Activated naive CD4-positive, alpha-beta T cell (primary cell): ENCODE data around the gene FAM98B.
"Not testable (repeated sequence)": the region's sequence is repeated elsewhere in the genome, so short reads cannot be mapped to it uniquely, and the experiment has no call there.

Source experiments
- DNase-seq, 4 experiments: peaks; one replicate each; lab custom pipeline; 2025; lab: John Stamatoyannopoulos, UW

The FAM98B gene

DNA sequence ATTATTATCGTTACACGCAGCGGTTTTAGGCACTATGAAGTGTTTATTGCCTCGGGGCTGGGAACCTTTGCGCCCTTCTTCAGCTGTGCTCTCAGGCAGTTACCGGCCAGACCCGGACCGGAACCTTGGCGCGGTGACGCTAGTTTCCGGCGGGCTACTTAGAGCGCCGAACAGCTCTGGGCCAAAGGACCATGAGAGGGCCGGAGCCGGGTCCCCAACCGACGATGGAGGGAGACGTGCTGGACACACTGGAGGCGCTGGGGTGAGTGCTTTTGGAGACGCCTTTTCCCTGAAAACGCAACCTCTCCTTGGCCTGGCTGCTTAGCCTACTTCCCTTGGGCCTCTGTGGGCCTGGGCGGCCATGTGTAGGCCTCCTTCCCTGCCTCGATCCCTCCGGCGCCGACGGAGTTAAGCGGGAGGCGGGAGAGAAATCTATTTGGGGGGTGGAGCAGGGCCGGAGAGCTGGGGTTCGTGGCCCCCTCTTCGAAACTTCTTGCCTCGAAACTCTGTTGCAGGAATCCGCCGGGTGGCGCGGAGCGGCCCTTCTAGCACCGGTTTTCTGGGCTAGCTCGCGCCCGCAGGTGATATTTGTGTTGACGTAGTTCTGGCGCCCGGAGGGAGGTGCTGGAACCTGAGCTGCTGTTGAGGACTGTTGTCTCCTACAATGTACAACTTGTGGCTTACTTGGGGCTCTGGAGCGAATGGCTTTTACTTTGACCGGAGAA, at the start of gene FAM98B:
TSS of gene FAM98B (plus strand) at position 157 of the 725 bp plus-strand sequence. CDS start at position 192, 35 bp downstream.
- DNase-seq, result peak; percentile 82 to 87 (median 86)

- DNase-seq, result no peak
These were observed 47.5 kb upstream of the FAM98B start for GRCh38 chr15:38406436-38406835.

DNA sequence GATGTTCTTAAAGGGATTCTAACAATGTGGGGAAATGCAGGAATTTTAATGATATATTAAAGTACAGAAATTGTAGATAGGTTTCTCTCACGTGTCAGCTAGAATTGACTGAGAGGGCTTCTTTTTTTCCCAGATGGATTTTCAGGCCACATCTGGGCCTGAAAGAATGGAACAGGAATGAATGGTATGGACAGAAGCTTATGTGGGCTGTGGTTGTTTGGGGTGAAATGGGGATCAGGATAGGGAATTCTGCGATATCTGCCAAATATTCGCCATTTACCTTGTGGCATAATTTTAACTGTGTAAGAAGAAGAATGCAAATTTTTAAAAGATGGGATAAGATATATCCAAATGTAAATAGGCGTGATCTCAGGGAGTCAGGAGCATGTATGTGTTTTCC, 45.4 kb upstream of the FAM98B start:
- no peak for DNase-seq

GRCh38 chr15:38411902-38412301, 42.0 kb upstream of the FAM98B start:
- no peak for DNase-seq

DNA sequence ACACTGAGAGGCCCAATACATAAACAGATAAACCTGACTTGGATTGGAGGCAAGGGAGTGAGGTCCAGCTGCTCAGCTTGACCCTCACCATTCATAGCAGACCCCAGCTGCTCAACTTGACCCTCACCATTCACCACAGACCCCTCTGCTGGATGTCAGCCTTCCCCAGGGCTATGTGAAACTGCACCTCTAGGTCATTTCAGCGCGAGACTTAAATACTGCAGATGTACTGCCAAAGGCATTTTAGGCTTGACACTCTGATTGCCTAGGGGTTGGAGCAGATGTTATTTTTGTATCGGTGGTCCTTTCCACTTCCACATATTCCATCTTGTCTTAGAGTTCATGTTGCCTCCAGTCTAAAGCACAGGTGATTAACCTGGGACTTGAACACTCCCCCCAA, 41.5 kb upstream of the FAM98B start:
- DNase-seq, result no peak

- no peak for DNase-seq
These were observed 39.6 kb upstream of the FAM98B start for GRCh38 chr15:38414357-38414756.

- DNase-seq, result no peak
These were observed 32.7 kb upstream of the FAM98B start for GRCh38 chr15:38421069-38421690.

- no peak for DNase-seq
These were observed 29.8 kb upstream of the FAM98B start for GRCh38 chr15:38424101-38424552.

DNA sequence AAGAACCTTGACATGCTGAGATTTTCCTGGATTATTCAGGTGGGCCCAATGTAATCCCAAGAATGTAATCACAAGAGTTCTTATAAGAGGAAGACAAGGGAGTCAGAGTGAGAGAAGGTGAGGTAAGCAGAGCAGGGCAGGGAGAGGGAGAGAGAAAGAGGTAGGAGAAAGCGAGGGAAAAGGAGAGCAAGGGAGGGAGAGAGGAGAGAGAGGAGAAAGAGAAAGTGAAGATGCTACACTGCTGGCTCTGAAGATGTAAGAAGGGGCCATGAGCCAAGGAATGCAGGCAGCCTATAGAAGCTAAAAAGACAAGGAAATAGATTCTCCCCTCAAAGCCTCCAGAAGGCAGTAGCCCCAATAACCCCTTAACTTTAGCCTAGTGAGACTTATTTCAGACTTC, 28.7 kb upstream of the FAM98B start:
- no peak for DNase-seq

DNA sequence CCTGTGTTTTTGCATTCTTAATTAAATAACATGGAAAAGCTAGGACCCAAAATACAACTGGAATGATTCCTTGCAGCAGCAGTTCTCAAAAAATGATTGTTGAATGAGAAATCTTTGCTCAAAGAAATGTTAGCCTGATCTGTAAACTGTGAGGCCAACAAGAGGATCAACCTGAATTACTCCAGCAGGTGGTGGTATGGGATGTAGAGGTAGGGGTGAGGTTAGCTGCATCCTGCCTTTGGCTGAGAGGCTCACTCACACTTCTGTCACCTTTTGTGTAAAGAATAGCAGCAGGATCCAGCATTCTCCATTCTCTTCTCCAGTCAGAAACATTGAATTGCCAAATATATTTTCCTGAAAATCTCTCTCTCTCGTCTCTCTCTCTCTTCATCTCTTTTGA, 26.5 kb upstream of the FAM98B start:
- no peak for DNase-seq

DNA sequence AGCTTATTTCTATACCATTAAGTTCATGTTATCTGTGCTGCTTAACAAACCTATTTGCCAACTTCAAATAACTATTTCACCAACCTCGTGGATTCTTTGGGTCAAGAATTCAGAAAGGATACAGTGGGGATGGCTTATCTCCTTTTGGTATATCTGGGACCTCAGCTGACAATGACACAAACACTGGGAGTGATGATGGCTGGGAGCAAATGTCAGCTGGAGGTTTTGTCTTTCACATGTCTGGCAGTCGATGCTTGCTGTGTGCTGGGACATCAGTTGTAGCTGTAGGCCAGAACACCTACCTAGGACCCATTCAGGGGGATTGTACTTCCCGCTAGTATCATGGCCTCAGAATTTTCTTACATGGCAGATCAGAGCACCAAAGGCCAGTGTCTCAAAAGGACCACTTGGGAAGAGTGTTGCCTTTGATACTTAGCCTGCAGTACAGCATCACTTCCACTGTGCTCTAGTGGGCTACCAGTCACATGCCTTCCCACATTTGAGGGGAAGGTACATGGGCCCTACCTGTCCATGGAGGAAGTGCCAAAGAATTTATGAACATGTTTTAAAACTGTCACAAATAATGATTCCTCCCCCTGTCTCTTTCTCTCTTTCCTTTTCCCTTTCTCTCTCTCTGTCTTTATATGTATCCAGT, 23.7 kb upstream of the FAM98B start:
- no peak for DNase-seq

DNA sequence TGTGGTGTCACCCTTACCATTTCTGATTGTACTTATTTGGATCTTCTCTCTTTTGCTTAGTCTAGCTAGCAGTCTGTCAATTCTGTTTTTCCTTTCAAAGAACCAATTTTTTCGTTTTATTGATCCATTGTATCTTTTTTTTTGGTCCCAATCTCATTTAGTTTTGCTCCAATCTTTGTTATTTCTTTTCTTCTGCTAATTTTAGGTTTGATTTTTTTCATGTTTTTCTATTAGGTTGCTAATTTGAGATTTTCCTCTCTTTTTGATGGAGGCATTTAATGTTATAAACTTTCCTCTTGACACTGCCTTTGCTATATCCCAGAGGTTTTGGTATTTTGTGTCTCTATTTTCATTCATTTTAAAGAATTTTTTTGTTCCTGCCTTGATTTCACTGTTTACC, 16.9 kb upstream of the FAM98B start:
- DNase-seq, result no peak

GRCh38 chr15:38437603-38438002, 16.3 kb upstream of the FAM98B start:
- not testable (repeated sequence) for DNase-seq

DNA sequence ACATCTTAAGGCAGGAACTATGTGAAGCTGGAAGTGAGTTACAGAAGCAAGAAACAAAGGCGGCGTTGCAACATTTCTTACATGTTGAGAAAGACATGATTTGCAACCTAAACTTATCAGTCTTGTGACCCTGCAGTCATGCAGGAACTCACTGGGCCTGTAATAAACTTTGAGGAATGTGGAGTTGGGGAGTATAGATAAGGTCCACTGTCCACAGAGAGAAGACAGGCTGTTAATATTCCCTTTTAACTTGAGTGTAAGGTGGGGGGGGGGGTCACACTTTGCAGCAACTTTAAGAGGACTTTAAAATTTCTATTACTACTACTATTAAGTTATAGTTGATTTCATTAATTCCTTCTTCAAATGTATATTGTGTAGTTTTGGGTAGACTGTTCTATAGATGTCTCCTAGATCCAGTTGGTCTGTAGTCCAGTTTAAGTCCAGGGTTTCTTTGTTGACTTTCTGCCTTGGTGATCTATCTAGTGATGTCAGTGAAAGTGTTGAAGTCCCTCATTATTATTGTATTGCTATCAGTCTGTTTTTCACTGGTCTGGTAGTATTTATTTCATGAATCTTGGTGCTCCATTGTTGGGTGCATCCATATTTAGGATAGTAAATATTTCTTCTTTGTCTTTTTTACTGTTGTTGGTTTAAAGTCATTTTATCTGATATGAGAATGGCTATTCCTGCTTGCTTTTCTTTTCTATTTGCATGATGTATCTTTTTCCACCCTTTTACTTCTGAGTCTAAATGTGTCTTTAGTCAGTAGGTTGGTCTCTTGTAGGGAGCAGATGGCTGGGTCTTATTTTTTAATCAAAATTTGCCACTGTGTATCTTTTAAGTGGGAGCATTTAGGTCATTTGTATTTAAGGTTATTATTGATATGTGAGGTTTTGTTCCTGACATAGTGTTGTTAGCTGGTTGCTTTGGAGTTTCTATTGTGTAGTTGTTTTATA, 15.6 kb upstream of the FAM98B start:
- DNase-seq, result no peak

GRCh38 chr15:38440353-38441129, 13.4 kb upstream of the FAM98B start:
- peak in 1 of 4 experiments; percentile 12 for DNase-seq

DNA sequence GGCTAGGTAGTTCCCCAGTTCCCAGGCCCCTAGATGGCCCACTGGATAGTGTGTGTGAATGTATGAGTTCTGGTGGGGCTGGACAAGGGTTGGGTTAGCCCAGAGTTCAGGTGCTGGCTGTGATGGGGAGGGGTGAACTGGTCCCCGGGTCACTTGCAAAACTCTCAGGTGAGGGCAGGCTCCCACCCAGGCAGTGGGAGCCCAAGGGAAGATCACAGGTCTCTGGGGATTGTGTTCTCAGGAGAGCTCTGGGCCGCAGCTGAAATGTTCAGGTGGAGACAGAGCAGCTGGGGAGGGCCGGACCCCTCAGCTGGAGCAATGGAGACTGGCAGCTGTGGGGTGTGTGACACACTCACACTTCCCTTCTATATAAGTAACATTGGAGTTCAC, 12.8 kb upstream of the FAM98B start:
- no peak for DNase-seq

- DNase-seq, result no peak
These were observed 766 bp downstream of the FAM98B start for GRCh38 chr15:38454696-38455090.

GRCh38 chr15:38455092-38455491, 1.2 kb downstream of the FAM98B start:
- no peak for DNase-seq

DNA sequence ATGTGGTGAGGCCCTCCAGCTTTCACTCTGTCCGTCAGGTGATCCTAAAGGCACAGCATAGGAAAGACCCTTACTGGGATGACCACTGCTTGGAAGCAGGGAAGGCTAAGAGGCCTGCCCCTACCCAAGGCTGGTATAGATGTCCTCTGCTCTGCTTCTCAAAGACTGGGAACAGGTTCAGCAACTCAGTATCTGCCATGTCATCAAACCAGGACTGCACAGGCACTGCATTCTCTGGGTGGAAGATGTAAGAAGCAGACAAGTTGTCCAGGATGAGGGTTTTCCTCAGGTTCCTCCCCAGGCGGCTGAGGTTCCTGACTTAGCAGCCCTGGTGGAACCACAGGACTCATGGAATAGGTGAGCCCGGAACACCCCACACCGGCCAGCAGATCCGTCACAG, 4.7 kb downstream of the FAM98B start:
- DNase-seq, result no peak

- DNase-seq, result no peak
These were observed 5.6 kb downstream of the FAM98B start for GRCh38 chr15:38459480-38459879.

DNA sequence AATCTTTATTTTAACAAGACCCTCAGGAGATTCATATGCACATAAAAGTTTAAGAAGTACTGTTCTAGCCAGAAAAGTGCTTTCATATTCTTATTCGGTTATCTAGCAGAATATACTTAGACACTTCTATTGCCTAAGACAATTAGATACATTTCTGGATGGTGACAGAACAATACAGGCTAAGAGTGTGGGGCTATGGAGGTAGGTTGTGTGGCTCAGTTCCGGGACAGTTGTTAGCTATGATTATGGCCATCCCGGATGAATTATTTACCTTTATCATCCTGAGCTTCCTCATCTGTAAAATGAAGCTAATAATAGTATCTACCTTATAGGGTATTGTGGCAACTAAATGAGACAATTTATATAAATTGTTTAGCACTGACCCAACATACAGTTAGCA, 6.6 kb downstream of the FAM98B start:
- no peak for DNase-seq
